Transverse colon (tissue), 4 donors: Measurements from ENCODE around the gene PKP3. TPM values are rescaled to one million over a fixed set of nuclear protein-coding genes. Genes with fewer than 3 reads are reported as not detected.

Experiments
- DNase-seq: peaks from one replicate; pipeline ENCODE4 v3.0.0-alpha.2; 2019
- H3K27ac ChIP-seq, 4 donors: fragments of 200-600 bp; sonication (generic); 2 replicates each; pipeline ENCODE4 v1.5.1; 2016 to 2018; ENCODE audit warnings: inconsistent platforms in 4 of 4
- H3K27me3 ChIP-seq: fragments of 200-600 bp; sonication (generic); 2 replicates; pipeline ENCODE4 v1.5.1; 2017; ENCODE audit warnings: inconsistent platforms
- H3K36me3 ChIP-seq, 4 donors: fragments of 200-600 bp; sonication (generic); 2 replicates each; pipeline ENCODE4 v1.5.1; 2017 to 2019; ENCODE audit warnings: inconsistent platforms in 4 of 4
- H3K4me1 ChIP-seq, 4 donors: fragments of 200-600 bp; sonication (generic); 2 replicates each; pipeline ENCODE4 v1.5.1; 2017 to 2020; ENCODE audit warnings: inconsistent platforms in 4 of 4
- H3K4me3 ChIP-seq, 4 donors: fragments of 200-600 bp; sonication (generic); 1 replicate in 1 of 4; 2 replicates in 3 of 4; pipeline versions ENCODE4 v1.5.1 to v1.6.1; 2017 to 2019; ENCODE audit warnings: inconsistent platforms in 4 of 4
- H3K9me3 ChIP-seq, 2 donors: fragments of 200-600 bp; sonication (generic); 2 replicates each; pipeline ENCODE4 v1.5.1; 2017 to 2019; ENCODE audit warnings: inconsistent platforms in 2 of 2
- CTCF ChIP-seq, 5 experiments: fragments of 200-600 bp in 3 of 5; fragments of 450-650 bp in 2 of 5; sonication (generic) in 3 of 5; IDR thresholded peaks; 1 replicate in 2 of 5; 2 replicates in 3 of 5; pipeline ENCODE4 v1.5.1; 2016 to 2017; ENCODE audit warnings: antibody characterized with exemption in 5 of 5, inconsistent platforms in 3 of 5, mild to moderate bottlenecking in 2 of 5, moderate library complexity in 1 of 5
- EP300 ChIP-seq: sonication (generic); formaldehyde crosslinking; IDR thresholded peaks from one replicate; pipeline ENCODE4 v1.6.1; 2017; ENCODE audit warnings: antibody characterized with exemption, low read depth
- POLR2A ChIP-seq: fragments of 450-650 bp; IDR thresholded peaks from one replicate; pipeline ENCODE4 v1.6.1; 2016; ENCODE audit warnings: antibody characterized with exemption, mild to moderate bottlenecking, moderate library complexity
- POLR2AphosphoS5 ChIP-seq, 3 donors: sonication (generic); formaldehyde crosslinking; IDR thresholded peaks; one replicate each; pipeline ENCODE4 v1.6.1; 2016; ENCODE audit warnings: antibody characterized with exemption in 3 of 3
- WGBS, 2 donors: methylation state at CpG; one replicate each; pipeline ENCODE4 v1.1.5; 2018; ENCODE audit warnings: low coverage in 1 of 2; 5-methylcytosine and 5-hydroxymethylcytosine counted together
- in situ Hi-C, 4 donors: fragments of 200-750 bp; cut with MboI; loops; one replicate each; pipeline versions ENCODE4 v1.15.0 to v1.15.1; 2017; ENCODE audit warnings: low sequenced_read_pairs in 3 of 4, low pct_ligation_motif_present in 1 of 4, low pct_unique_long_range_greater_than_20kb in 1 of 4
- intact Hi-C: fragments of 100-400 bp; cut with DNase I; formaldehyde crosslinking; loops from one replicate; pipeline ENCODE4 v1.15.1; 2023; ENCODE audit warnings: low total_unique reads
- total RNA-seq, 4 donors: library from RNA; depleted of rRNA; stranded (reverse); fragments of >200 nt; gene quantifications; one replicate each; pipeline ENCODE4 v1.1.0, GENCODE V29; 2016

Gene PKP3
- total RNA-seq, 4 donors from 2014 or later, result 159 to 359 (median 200) TPM

- 60 to 77% methylated on average over 1 to 13 of the region's 15 CpGs for WGBS, 2 donors
- intact Hi-C loops, result no loop called here
- no peaks in the 10 kb centered on the region for H3K36me3 ChIP-seq
- no peak overlapping the region for H3K4me3 ChIP-seq
- no peaks in the 10 kb centered on the region for H3K9me3 ChIP-seq
- H3K4me1 ChIP-seq, result peaks cover 5 to 34% (median 20%) of the 10 kb centered on the region in 4 donors
- TF ChIP-seq EP300 (no peak), CTCF (IDR thresholded peaks at IDR 0.05) (no peak), POLR2A (no peak), POLR2AphosphoS5 (IDR thresholded peaks at IDR 0.05) (no peak)
- H3K27ac ChIP-seq, result no peak overlapping the region
- peaks cover 12% of the 10 kb centered on the region for H3K27me3 ChIP-seq
- no peak for DNase-seq
- in situ Hi-C loops, result no loop called here
Observed at GRCh38 chr11:412641-413119, 18.7 kb downstream of the PKP3 start.

- WGBS, 2 donors, result 36 to 50% methylated on average over 6 to 12 of the region's 14 CpGs
- no peaks in the 10 kb centered on the region for H3K36me3 ChIP-seq
- no peak overlapping the region for H3K4me3 ChIP-seq
- H3K4me1 ChIP-seq, result peaks cover 5 to 35% (median 21%) of the 10 kb centered on the region in 4 donors
- peak; percentile 9 for DNase-seq
- intact Hi-C loops (no loop called here), in situ Hi-C loops (no loop called here)
- no peak overlapping the region for H3K27ac ChIP-seq
- H3K27me3 ChIP-seq, result peaks cover 15% of the 10 kb centered on the region
- H3K9me3 ChIP-seq, result no peaks in the 10 kb centered on the region
- TF ChIP-seq CTCF (IDR thresholded peaks at IDR 0.05) (no peak), EP300 (no peak), POLR2A (no peak), POLR2AphosphoS5 (IDR thresholded peaks at IDR 0.05) (no peak)
Observed at GRCh38 chr11:413120-414081, 19.4 kb downstream of the PKP3 start.

- H3K27ac ChIP-seq, result peak overlapping the region; percentile 88 to 93 (median 90)
- in situ Hi-C loops, result no loop called here
- no peak for TF ChIP-seq POLR2AphosphoS5 (IDR thresholded peaks at IDR 0.05)
- no peak for TF ChIP-seq EP300
- TF ChIP-seq POLR2A, result no peak
- TF ChIP-seq CTCF (IDR thresholded peaks at IDR 0.05), result no peak
- peaks cover 5 to 35% (median 21%) of the 10 kb centered on the region in 4 donors for H3K4me1 ChIP-seq
- H3K4me3 ChIP-seq, result peak overlapping the region in 3 of 4 donors; percentile 15 to 54 (median 41)
- no peaks in the 10 kb centered on the region for H3K9me3 ChIP-seq
- peaks cover 15% of the 10 kb centered on the region for H3K27me3 ChIP-seq
- DNase-seq, result no peak
- intact Hi-C loops, result no loop called here
- WGBS, 2 donors, result 67% methylated on average over 8 of the region's 9 CpGs; no CpG with 5 or more reads in 1 of the 2 donors
- H3K36me3 ChIP-seq, result no peaks in the 10 kb centered on the region
Observed at GRCh38 chr11:414318-414857, 20.4 kb downstream of the PKP3 start.

- H3K9me3 ChIP-seq, result no peaks in the 10 kb centered on the region
- H3K27ac ChIP-seq, result peak overlapping the region; percentile 88 to 93 (median 90)
- 31% methylated on average over 5 of the region's 5 CpGs; no CpG with 5 or more reads in 1 of the 2 donors for WGBS, 2 donors
- peak; percentile 17 for DNase-seq
- no peaks in the 10 kb centered on the region for H3K36me3 ChIP-seq
- no peak for TF ChIP-seq CTCF (IDR thresholded peaks at IDR 0.05)
- TF ChIP-seq POLR2AphosphoS5 (IDR thresholded peaks at IDR 0.05), result no peak
- no peak for TF ChIP-seq POLR2A
- TF ChIP-seq EP300, result no peak
- in situ Hi-C loops (no loop called here), intact Hi-C loops (no loop called here)
- H3K4me1 ChIP-seq, result peaks cover 5 to 35% (median 21%) of the 10 kb centered on the region in 4 donors
- peaks cover 15% of the 10 kb centered on the region for H3K27me3 ChIP-seq
- H3K4me3 ChIP-seq, result peak overlapping the region in 3 of 4 donors; percentile 54 to 68 (median 66)
Observed at GRCh38 chr11:415640-416041, 21.6 kb downstream of the PKP3 start.
